Measurements from ENCODE around the gene INHBA.

Gene INHBA

GRCh38 chr7:41702635-41703371, at the start of gene INHBA:
INHBA (minus strand) TSS chr7:41703090; CDS start chr7:41700374, 2,716 bp downstream.
- DNase-seq = no peak

GRCh38 chr7:41752615-41753014, 49.7 kb upstream of the INHBA start:
- DNase-seq = no peak

GRCh38 chr7:41750661-41751540, 48.0 kb upstream of the INHBA start:
- peak; percentile 43 for DNase-seq

GRCh38 chr7:41747961-41748360, 45.1 kb upstream of the INHBA start:
- peak; percentile 78 for DNase-seq

- no peak for DNase-seq
Observed at GRCh38 chr7:41745451-41745850, 42.6 kb upstream of the INHBA start.

- no peak for DNase-seq
Observed at GRCh38 chr7:41744161-41744560, 41.3 kb upstream of the INHBA start.

- no peak for DNase-seq
Observed at GRCh38 chr7:41742401-41743020, 39.6 kb upstream of the INHBA start.

- DNase-seq = peak; percentile 69
Observed at GRCh38 chr7:41738806-41739205, 35.9 kb upstream of the INHBA start.

- no peak for DNase-seq
Observed at GRCh38 chr7:41738336-41738735, 35.4 kb upstream of the INHBA start.

GRCh38 chr7:41735206-41735605, 32.3 kb upstream of the INHBA start:
- DNase-seq = peak; percentile 80

GRCh38 chr7:41732843-41733306, 30.0 kb upstream of the INHBA start:
- peak; percentile 52 for DNase-seq

- DNase-seq = peak; percentile 71
Observed at GRCh38 chr7:41732436-41732785, 29.5 kb upstream of the INHBA start.

GRCh38 chr7:41731493-41732435, 28.9 kb upstream of the INHBA start:
- peak; percentile 52 for DNase-seq

GRCh38 chr7:41730668-41731067, 27.8 kb upstream of the INHBA start:
- DNase-seq = no peak

- no peak for DNase-seq
Observed at GRCh38 chr7:41730161-41730560, 27.3 kb upstream of the INHBA start.

- no peak for DNase-seq
Observed at GRCh38 chr7:41729059-41729458, 26.2 kb upstream of the INHBA start.

GRCh38 chr7:41725013-41725412, 22.1 kb upstream of the INHBA start:
- no peak for DNase-seq

- no peak for DNase-seq
Observed at GRCh38 chr7:41720886-41721285, 18.0 kb upstream of the INHBA start.

- DNase-seq = no peak
Observed at GRCh38 chr7:41720046-41720445, 17.2 kb upstream of the INHBA start.

GRCh38 chr7:41716691-41717090, 13.8 kb upstream of the INHBA start:
- DNase-seq = no peak

- no peak for DNase-seq
Observed at GRCh38 chr7:41715000-41715399, 12.1 kb upstream of the INHBA start.

- DNase-seq = peak; percentile 40
Observed at GRCh38 chr7:41711283-41712064, 8.6 kb upstream of the INHBA start.

Measured in hematopoietic multipotent progenitor cell treated with erythropoietin and hydrocortisone succinate and interleukin-3 and kit ligand, for 4 days (in vitro differentiated cells).